GM18868 (cell line): ENCODE measurements around the gene ICOSLG.
"Not testable (repeated sequence)": the region's sequence is repeated elsewhere in the genome, so short reads cannot be mapped to it uniquely, and the experiment has no call there.

Experiments
- ATAC-seq: cut with Tn5 transposase; IDR thresholded peaks from one replicate; pipeline ENCODE4 v1.9.1; 2021; ENCODE audit warnings: mild to moderate bottlenecking, moderate library complexity; ENCODE audit not compliant: unreplicated experiment

ICOSLG gene

DNA sequence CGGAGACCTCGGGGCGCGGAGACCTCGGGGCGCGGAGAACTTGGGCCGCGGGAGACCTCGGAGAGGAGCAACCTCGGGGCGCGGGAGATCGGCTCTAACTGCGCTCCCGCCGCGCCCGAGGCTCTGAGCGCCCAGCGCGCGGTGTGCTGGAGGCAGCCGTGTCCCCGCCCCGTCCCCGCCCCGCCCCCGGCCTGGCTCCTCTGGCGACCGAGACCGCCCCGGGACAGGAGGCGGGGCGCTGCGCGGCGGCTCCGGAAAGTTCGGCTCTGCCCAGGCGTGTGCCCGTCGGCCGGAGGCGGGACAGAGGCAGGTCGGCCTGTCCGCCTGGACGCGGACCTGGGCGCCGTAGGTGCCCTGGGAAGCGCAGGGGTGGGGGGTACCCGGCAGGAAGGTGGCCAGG, at the start of gene ICOSLG:
Gene ICOSLG (minus strand): TSS at position 102 of the 400 bp plus-strand sequence. CDS start 126 bp downstream, outside the sequence.
- ATAC-seq = not testable (repeated sequence)

DNA sequence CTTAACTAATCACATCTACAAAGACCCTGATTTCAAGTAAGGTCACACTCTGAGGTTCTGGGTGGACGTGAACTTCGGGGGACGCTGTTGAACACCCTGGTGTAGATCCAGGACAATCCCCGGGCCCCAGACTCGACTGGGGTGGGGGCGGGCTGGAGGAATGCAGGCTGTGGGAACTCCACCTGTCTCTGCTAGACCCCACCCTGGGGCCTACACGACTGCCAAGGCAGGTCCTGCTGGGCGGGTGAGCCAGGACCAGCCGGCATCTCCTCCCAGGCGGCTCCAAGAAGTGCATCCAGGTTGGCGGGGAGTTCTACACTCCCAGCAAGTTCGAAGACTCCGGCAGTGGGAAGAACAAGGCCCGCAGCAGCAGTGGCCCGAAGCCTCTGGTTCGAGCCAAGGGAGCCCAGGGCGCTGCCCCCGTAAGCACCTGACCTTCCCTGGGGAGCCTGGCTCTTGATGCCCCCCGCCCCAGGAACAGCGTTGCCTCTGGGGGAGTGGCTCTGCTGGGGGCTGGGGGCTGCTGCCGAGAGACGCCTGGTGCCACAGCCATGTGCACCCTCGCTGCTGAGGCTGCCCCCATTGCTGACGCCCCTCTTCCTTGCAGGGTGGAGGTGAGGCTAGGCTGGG, 48.8 kb upstream of the ICOSLG start:
- no peak for ATAC-seq

- ATAC-seq = no peak
Measured at GRCh38 chr21:44288251-44289110, 47.7 kb upstream of the ICOSLG start.

DNA sequence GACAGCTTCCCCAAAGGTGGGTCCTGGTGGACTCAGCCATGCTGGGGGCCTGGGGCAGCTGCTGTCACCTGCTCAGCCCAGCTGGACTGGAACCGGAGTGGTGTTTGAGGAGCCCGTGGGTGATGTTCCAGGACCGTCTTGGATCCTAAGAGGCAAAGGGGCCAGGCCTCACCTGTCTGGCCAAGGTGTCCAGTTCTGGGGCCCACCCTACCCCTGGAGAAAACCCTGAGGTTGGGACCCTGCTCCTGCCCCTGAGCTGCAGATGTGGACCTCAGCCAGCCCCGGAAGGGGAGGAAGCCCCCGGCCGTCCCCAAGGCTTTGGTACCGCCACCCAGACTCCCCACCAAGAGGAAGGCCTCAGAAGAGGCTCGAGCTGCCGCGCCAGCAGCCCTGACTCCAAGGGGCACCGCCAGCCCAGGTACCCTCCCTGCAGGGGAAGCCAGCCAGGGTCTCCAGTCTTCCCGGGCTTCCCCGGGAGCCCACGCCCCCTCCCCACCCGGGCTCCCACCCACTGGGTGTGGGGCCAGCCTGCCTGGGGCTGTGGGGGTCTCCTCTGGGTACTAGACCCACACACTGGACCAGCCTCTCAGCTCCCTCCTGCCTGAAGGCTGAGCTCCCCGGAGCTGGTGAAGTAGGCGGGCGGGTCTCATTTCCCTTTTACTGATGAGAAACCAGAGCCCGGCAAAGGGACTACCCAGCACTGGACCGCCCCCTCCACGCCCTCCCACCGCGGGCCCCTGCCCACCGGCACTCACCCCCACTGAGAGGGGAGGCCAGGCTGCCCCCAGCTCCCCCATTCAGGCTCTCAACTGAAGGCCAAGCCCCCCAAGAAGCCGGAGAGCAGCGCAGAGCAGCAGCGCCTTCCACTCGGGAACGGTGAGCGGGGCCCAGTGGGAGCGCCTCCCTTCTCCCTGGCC, 46.2 kb upstream of the ICOSLG start:
- ATAC-seq = no peak

- ATAC-seq = no peak
Measured at GRCh38 chr21:44286086-44286715, 45.5 kb upstream of the ICOSLG start.

DNA sequence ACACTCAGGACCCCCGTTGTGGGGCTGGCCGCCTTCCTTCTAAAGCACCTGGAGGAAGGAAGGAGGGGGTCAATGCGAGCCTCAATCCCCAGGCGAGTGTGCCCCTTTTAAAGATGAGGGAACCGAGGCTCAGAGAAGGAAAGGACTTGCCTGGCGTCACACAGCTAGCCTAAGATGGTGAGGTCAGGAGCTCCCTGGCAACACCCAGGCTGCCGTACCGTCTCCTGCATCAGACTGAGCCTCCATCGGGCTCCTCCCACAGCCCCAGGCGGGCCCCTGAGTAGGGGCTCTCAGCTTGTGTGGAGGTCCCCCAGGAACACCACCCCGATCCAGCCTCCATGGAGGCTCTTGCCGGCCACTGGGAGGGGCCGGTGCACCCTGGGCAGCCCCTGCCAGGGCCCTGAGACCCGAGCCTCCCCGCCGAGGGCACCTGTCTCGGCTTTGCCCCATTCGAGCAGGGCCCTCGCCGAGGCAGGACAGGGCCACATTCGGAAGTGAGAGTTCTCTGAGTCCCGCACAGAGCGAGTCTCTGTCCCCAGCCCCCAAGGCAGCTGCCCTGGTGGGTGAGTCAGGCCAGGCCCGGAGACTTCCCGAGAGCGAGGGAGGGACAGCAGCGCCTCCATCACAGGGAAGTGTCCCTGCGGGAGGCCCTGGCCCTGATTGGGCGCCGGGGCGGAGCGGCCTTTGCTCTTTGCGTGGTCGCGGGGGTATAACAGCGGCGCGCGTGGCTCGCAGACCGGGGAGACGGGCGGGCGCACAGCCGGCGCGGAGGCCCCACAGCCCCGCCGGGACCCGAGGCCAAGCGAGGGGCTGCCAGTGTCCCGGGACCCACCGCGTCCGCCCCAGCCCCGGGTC, 44.6 kb upstream of the ICOSLG start, which contains the start of gene AIRE:
Gene AIRE (plus strand): TSS at position 739 of the 855 bp plus-strand sequence. CDS start 131 bp downstream, outside the sequence.
- no peak for ATAC-seq

- ATAC-seq = no peak
Measured at GRCh38 chr21:44283948-44284347, 43.2 kb upstream of the ICOSLG start.

DNA sequence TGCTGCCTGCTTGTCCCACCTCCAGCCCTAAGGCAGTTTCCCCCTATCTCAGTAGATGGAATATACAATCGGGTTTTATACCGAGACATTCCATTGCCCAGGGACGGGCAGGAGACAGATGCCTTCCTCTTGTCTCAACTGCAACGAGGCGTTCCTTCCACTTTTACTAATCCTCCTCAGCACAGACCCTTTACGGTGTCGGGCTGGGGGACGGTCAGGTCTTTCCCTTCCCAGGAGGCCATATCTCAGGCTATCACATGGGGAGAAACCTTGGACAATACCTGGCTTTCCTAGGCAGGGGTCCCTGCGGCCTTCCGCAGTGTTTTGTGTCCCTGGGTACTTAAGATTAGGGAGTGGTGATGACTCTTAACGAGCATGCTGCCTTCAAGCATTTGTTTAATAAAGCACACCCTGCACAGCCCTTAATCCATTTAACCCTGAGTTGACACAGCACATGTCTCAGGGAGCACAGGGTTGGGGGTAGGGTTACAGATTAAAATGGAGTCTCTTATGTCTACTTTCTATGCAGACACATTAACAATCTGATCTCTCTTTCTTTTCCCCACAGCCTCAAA, 42.6 kb upstream of the ICOSLG start:
- ATAC-seq = not testable (repeated sequence)

- ATAC-seq = no peak
Measured at GRCh38 chr21:44282370-44282769, 41.6 kb upstream of the ICOSLG start.

- no peak for ATAC-seq
Measured at GRCh38 chr21:44281801-44282200, 41.1 kb upstream of the ICOSLG start.

DNA sequence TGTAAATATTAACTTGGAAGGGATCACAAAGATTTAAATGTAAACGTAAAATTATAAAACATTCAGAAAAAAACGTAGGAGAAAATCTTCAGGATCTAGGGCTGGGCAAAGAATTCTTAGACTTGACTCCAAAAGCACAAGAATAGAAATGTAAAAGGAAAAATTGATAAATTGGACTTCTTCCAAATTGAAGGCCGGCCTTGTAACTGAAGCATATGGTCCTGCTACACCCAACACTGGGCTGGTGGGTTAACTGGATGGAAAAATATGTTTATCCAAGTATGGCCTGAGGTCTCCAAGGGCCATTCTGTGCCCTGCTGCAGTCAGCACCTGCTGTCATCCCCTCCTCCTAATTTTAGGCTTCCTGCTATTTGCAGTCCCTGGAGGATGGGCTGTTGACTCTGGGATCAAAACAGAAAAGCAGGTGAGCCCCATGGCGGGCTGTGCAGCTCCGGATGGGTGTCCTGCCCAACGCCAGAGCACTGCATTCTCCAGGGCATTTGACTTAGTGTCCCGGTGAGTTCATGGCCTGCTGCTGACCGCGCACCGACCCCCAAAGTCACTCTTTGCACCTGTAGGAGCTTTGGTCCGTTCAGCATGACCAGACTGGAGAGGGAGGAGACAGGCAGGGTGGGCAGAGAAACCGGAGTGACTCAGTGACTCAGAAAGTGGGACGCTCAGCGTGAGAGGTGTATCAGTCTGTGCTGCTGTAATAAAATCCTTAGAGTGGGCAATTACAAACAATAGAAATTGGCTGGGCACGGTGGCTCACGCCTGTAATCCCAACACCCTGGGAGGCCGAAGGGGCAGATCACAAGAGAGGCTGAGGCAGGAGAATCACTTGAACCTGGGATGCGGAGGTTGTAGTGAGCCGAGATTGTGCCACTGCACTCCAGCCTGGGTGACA, 38.9 kb upstream of the ICOSLG start:
- ATAC-seq = no peak

DNA sequence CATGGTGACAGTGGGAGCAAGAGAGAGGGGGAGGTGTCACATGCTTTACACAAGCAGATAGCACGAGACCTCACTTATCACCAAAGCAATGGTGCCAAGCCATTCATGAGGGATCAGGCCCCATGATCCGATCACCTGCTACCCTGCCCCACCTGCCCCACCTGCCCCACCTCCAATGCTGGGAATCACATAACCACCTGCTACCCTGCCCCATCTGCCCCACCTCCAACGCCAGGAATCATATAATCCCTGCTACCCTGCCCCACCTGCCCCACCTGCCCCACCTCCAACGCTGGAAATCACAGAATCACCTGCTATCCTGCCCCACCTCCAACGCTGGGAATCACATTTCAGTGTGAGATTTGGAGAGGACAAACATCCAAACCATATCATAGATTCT, 34.3 kb upstream of the ICOSLG start:
- ATAC-seq = no peak

DNA sequence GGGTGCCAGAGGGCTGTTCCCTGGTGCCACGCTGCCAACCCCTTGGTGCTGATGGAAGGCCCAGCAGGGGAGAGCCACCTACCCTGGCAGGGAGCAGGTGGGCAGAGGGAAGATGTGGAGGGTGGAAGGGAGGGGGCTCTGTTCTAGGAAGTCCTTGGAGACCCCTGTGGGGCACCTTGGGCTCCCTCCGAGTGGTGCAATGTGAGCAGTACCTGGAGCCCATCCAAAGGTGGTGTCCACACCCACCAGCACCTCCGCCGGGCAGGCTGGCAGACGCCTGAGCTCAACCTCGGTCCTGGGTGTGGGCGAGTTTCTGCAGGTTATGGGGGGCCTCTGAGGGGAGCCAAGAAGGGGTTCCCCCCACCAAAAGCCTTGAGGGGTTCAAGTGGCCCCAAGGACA, 32.3 kb upstream of the ICOSLG start:
- no peak for ATAC-seq

GRCh38 chr21:44272284-44272858, 31.6 kb upstream of the ICOSLG start:
- no peak for ATAC-seq

GRCh38 chr21:44271558-44272283, 31.0 kb upstream of the ICOSLG start:
- ATAC-seq = no peak

- no peak for ATAC-seq
Measured at GRCh38 chr21:44269090-44269489, 28.3 kb upstream of the ICOSLG start.

GRCh38 chr21:44267655-44268142, 27.0 kb upstream of the ICOSLG start:
- no peak for ATAC-seq
